CMK (cell line): Measurements from ENCODE around the gene TPK1.

Source experiments
- DNase-seq: peaks from one replicate; pipeline ENCODE4 v3.0.0-alpha.2; 2010; ENCODE audit warnings: low read depth

The TPK1 gene

GRCh38 chr7:144528536-144529045 lies 307.3 kb downstream of the TPK1 start:
- no peak for DNase-seq

- no peak for DNase-seq
Observed at GRCh38 chr7:144527051-144527471, 308.8 kb downstream of the TPK1 start.

DNA sequence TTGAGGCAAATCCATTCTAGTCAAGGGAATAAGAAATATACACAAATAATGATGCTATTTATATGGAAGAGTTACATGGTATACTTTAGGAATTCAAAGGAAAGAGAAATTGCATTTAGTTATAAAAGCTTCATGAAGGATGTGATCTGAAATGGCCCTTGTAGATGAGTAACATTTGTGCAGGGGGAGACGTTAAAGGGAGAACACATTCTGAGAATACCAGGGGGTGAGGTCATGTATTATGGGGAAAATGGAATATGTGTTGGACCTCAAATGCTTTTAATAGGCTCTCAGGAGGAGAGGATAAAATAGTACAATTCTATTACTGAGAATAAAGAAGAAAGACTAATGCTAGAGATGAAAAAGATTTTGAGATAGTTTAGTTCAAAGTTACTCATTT lies 309.9 kb downstream of the TPK1 start:
- DNase-seq: no peak

- DNase-seq: no peak
Observed at GRCh38 chr7:144524271-144524670, 311.6 kb downstream of the TPK1 start.

GRCh38 chr7:144523621-144524020 lies 312.2 kb downstream of the TPK1 start:
- no peak for DNase-seq

DNA sequence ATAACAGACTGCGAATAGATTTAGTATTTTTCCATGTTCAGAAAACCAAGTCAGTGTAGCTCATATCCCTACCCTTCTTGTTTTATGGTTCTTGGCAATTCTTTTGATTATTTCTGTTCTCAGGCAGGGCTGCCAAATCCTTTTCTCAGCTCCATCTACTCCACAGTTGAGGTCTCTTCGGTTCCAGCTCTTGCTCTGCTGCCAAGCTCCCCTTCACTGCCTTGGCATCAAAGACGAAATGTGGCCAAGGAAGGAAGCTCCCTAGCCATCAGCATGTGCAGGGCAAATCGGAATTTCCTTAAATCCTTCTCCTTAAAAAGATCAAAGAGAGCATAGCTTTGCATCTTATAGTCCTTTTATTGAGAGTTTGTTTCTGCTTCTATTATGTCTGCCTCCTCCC lies 315.9 kb downstream of the TPK1 start:
- DNase-seq: no peak

GRCh38 chr7:144518360-144518759 lies 317.5 kb downstream of the TPK1 start:
- DNase-seq: no peak

- no peak for DNase-seq
Observed at GRCh38 chr7:144517749-144518148, 318.1 kb downstream of the TPK1 start.

DNA sequence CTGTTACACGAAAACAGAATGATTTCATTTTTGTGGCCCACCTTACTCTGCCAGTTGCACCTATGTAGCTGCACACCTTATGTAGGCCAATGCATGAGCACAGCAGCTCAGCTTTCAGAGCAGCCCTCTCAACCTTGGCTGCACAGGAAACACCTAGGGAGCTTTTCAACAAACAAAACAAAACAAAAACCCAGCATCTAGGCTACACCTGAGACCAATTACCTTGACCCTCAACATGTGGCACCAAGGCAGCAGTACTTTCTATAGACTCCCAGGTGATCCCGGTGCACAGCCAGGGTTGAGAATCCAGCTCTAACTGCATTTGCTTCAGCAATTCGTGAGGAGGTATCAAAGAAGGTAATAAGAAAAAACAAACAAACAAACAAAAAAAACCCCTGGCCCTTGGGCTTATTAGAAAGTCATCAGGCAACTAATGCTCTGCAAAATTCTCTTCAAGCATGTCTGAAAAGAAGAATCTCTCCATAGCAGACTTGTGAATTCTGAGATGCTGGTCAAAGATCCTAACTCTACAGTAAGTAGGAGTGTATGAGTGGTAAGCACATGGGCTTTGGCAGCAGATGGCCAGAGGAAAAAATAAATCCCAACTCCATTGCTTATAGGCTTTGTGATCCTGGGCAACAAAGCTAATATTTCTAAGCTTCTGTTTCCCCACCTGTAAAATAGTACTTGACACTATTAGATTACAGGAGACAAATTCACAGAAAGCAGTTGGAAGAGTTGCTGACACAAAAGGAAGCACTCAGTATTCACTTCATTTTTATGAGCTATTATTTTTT lies 318.9 kb downstream of the TPK1 start:
- DNase-seq: no peak

DNA sequence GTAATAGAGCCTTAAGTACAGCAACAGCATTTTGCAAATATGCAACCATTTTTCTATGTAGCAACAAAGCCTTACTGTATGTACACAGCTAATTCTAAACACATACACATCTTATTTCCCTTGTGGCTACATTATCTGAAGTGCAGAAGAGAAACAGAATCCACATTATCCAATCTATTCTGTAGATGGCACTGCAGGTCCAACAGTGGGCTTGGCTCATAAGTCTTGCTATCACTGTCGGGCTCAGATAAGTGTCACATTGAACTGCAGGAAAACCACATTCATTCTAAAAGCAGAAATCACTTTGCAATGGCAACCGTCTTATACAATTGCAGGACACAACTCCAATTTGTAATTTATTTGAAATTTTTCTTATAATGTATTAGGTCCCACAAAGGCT lies 322.5 kb downstream of the TPK1 start:
- DNase-seq: peak; percentile 14

DNA sequence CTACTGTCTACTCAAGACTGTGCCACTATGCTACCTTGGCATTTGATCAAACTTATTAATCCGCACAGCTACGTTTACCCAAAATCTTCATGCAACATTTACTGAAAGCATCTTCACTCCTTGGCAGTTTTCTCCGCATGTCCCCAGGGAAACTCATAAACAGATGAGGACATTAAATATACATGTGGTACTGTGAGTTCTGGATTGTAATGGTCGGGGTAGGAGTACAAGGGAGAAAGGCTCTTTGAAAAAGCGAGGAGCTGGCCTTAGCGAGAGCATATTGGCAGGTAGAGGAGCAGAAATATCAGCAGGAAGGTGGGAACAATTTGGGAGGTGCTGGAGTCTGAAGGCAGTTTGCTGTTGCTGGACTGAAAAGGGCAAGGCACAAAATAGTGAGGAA lies 325.2 kb downstream of the TPK1 start:
- DNase-seq: no peak

- no peak for DNase-seq
Observed at GRCh38 chr7:144508702-144509101, 327.2 kb downstream of the TPK1 start.

DNA sequence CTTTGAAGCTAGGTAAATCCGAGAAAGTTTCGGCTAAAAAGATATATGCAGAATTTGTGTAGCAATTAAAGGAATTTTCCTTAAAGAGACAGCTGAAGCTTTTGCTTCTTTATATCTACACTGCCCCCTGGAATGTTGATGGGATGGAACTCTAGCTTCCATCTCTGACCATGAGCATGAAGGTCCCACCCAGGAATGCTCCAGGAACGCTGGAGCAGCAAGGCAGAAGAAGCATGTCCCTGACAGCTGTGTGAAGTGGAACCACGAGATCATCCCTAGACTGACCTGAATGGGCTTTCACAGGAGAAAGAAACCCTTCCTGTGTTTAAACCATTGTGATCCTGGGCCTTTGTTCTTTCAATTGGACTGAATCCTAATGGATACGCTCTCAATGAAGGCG lies 332.6 kb downstream of the TPK1 start:
- no peak for DNase-seq

- no peak for DNase-seq
Observed at GRCh38 chr7:144500225-144500624, 335.6 kb downstream of the TPK1 start.

GRCh38 chr7:144497282-144497681 lies 338.6 kb downstream of the TPK1 start:
- no peak for DNase-seq

- DNase-seq: no peak
Observed at GRCh38 chr7:144494355-144494754, 341.5 kb downstream of the TPK1 start.

DNA sequence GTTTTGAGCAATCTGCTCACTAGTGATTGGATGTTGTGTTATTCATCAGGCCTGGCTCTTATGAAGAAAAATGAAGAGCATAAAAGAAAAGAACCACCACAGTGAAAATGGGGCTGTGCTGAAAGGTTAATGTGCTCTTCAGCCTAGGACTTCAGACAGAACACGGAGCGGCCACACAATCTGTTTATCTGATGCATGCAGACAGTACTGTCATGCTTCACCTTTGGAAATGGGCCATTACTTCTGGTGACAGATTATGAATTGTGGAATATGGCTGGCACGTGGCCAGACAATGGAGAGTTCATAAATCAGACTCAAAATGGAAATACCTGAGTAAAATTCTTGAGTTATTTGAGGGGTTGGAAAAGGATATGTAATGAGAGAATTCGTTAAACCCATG lies 346.3 kb downstream of the TPK1 start:
- DNase-seq: no peak

- DNase-seq: no peak
Observed at GRCh38 chr7:144488977-144489376, 346.9 kb downstream of the TPK1 start.

DNA sequence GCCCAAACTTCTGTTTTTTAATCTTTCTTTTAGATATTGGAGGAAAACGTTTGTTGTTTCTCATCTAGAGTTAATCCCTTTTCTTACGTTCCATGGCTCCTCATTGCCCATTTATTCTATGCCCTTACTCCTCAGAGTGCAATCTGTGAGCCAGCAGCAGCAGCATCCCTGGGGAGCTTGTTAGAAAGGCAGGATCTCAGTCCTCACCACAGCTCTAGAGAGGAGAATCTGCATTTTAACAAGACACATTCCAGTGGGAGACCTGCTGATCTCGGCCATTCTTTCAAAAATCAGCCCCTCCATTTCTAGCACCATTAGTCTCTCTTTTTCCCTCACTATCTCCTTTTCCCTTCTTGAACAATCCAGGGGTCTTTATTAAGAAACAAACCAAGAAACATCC lies 348.0 kb downstream of the TPK1 start:
- no peak for DNase-seq

DNA sequence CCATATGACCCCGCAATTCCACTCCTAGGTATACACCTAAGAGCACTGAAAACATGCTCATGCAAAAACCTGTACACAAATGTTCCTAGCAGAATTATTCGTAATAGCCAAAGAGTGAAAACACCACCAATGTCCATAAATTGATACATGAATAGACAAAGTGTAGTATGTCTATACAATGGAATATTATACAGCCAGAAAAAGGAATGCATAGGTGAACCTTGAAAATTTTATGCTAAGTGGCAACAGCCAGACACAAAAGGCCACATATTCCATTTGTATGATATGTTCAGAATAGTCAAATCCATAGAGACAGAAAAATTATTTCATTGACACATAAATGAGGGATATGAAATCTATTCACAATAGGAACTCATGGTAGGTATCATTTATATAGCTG lies 351.4 kb downstream of the TPK1 start:
- no peak for DNase-seq

- DNase-seq: no peak
Observed at GRCh38 chr7:144483189-144483588, 352.7 kb downstream of the TPK1 start.

GRCh38 chr7:144481833-144482232 lies 354.0 kb downstream of the TPK1 start:
- DNase-seq: no peak

DNA sequence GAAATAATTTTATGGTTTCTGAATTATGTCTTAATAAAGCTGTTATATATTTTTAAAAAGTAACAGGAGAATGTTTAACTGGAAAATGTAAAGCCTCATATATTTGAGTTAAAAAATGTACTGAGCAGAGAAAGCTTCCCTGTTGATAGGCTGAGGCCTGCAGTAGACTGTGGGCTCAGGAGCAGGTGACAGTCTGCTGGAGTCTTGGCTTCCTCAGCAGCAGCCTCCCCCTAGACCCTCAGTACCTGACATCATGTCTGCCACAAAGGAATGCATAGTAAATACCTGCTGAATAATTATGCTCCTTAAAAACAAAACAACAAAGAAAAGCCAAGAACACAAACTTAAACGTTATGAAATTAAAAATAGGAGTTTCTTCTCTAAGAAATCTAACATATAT lies 358.5 kb downstream of the TPK1 start:
- no peak for DNase-seq
